PC-3 (cell line): ENCODE results near the gene POM121L2. TPM values are rescaled to one million over a fixed set of nuclear protein-coding genes. Genes with fewer than 3 reads are reported as not detected.

Source experiments
- ATAC-seq: fragments of 200-7000 bp; cut with Tn5 transposase; 2 replicates; pipeline ENCODE4 v1.9.1; 2020; ENCODE audit warnings: mild to moderate bottlenecking, moderate library complexity
- BruUV-seq: library from RNA; stranded (reverse); fragments of 400-500 nt; replicated peaks from 2 replicates; lab custom pipeline; 2021; lab: Mats Ljungman, UMichigan
- CTCF ChIA-PET: fragments of 300-600 bp; sonication (Branson Sonifier 250); formaldehyde crosslinking; loops from one replicate; lab custom pipeline; 2022; ENCODE audit warnings: antibody characterized with exemption; lab: Charles Lee
- POLR2A ChIA-PET: fragments of 300-600 bp; sonication (Branson Sonifier 250); formaldehyde crosslinking; loops from one replicate; lab custom pipeline; 2022; ENCODE audit warnings: antibody characterized with exemption; ENCODE audit not compliant: unreplicated experiment; lab: Charles Lee
- DNase-seq: peaks from one replicate; pipeline ENCODE4 v3.0.0-alpha.2; 2015
- H2AFZ ChIP-seq: fragments of 300-600 bp; sonication (generic); 2 replicates; pipeline ENCODE4 v1.6.0; 2016; ENCODE audit warnings: antibody characterized with exemption, low read length
- H3F3A ChIP-seq: fragments of 300-600 bp; sonication (generic); one replicate; pipeline ENCODE4 v1.6.0; 2017; ENCODE audit warnings: antibody characterized with exemption, low read length, control low read depth, mild to moderate bottlenecking; ENCODE audit not compliant: unreplicated experiment
- H3K27ac ChIP-seq: fragments of 300-600 bp; sonication (generic); 2 replicates; pipeline ENCODE4 v1.5.1; 2016; ENCODE audit warnings: mild to moderate bottlenecking, low read length
- H3K27me3 ChIP-seq: fragments of 300-600 bp; sonication (generic); 2 replicates; pipeline ENCODE4 v1.6.1; 2016; ENCODE audit warnings: low read length, mixed read lengths
- H3K36me3 ChIP-seq: fragments of 300-600 bp; sonication (generic); 2 replicates; pipeline ENCODE4 v1.6.1; 2016; ENCODE audit warnings: low read depth, mixed run types, low read length, mixed read lengths
- H3K4me1 ChIP-seq: fragments of 300-600 bp; sonication (generic); 2 replicates; pipeline ENCODE4 v1.5.1; 2016; ENCODE audit warnings: low read length; ENCODE audit not compliant: insufficient read depth
- H3K4me2 ChIP-seq: fragments of 300-600 bp; sonication (generic); 2 replicates; pipeline ENCODE4 v1.6.0; 2016; ENCODE audit warnings: low read length
- H3K4me3 ChIP-seq: fragments of 300-600 bp; sonication (generic); 2 replicates; pipeline ENCODE4 v1.5.1; 2016; ENCODE audit warnings: mild to moderate bottlenecking, low read length, mixed read lengths
- H3K79me2 ChIP-seq: fragments of 300-600 bp; sonication (generic); 2 replicates; pipeline ENCODE4 v1.6.1; 2017; ENCODE audit warnings: low read length, mixed read lengths
- H3K9ac ChIP-seq: fragments of 300-600 bp; sonication (generic); 2 replicates; pipeline ENCODE4 v1.6.0; 2016; ENCODE audit warnings: mild to moderate bottlenecking, low read length
- H3K9me2 ChIP-seq: fragments of 300-600 bp; sonication (generic); replicated peaks from 2 replicates; pipeline ENCODE4 v1.6.1; 2016; ENCODE audit warnings: mixed run types, low read length, mixed read lengths
- H3K9me3 ChIP-seq: fragments of 300-600 bp; sonication (generic); 2 replicates; pipeline ENCODE4 v1.6.1; 2016; ENCODE audit warnings: low read length, mixed read lengths
- H4K20me1 ChIP-seq: fragments of 300-600 bp; sonication (generic); 2 replicates; pipeline ENCODE4 v1.6.1; 2016; ENCODE audit warnings: low read length, mixed read lengths
- EZH2 ChIP-seq: fragments of 300-600 bp; sonication (generic); IDR thresholded peaks from one replicate; pipeline ENCODE4 v1.6.1; 2017; ENCODE audit warnings: antibody characterized with exemption, mild to moderate bottlenecking, low read length; ENCODE audit not compliant: unreplicated experiment
- EZH2phosphoT487 ChIP-seq: fragments of 300-600 bp; sonication (generic); IDR thresholded peaks from 2 replicates; pipeline ENCODE4 v1.6.1; 2018; ENCODE audit warnings: mild to moderate bottlenecking, antibody characterized with exemption, low read length, borderline replicate concordance
- intact Hi-C: fragments of 100-400 bp; cut with micrococcal nuclease; formaldehyde crosslinking; loops from 2 replicates; pipeline ENCODE4 v1.9.0; 2023
- total RNA-seq: library from RNA; depleted of rRNA; stranded (reverse); fragments of >200 nt; gene quantifications from 2 replicates; pipeline ENCODE4 v1.2.3, GENCODE V29; 2014
- TF ChIP-seq, protein P1 (sequence below): fragments of 300-600 bp; sonication (generic); conservative IDR thresholded peaks from 2 replicates; pipeline ENCODE4 v1.5.1; 2017; ENCODE audit warnings: antibody characterized with exemption, low read depth, mild to moderate bottlenecking, low read length

The POM121L2 gene
- total RNA-seq, 1 experiment from 2014 or later = not detected

DNA sequence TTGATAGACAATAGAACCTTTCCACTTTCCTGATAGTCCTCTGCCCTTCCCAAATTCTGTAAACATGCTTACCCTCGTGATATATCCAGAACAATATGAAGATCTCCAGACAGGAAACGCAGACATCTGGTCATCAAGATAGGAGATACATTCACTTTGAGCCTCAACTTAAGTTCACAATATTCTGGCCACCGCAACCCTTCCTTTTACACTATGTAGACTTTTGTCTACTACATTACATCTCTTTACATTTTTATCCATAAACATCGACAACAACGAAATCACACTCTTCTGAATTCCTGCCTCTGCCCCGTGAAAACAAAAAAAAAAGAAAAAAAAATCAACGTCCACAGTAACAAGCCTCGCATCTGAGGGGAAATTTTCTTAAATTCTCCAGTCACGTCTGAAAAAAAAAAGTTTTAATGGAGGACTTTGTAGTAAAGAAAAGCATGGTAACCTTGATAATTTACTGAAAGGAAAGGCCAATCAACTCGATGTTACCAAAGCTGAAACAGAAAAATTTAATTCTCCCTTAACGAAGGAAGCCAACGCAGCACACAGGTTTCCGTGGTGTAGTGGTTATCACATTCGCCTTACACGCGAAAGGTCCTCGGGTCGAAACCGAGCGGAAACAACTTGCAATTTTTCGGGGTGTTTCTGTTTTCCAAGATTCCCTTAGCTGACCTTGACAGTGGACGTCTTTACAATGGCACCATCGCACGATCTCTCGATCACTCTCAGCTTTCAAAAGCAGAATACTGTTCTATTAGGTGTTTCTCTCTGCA lies 21.8 kb downstream of the POM121L2 start:
- H3K36me3 ChIP-seq = no peaks in the 10 kb centered on the region
- ChIA-PET CTCF (no interaction called here), POLR2A (no interaction called here)
- BruUV-seq = TSS peak; percentile 49
- H3K79me2 ChIP-seq = no peaks in the 10 kb centered on the region
- ATAC-seq (no peak), DNase-seq (no peak)
- H3K27ac ChIP-seq = no peak overlapping the region
- H4K20me1 ChIP-seq = no peaks in the 10 kb centered on the region
- H3K9me3 ChIP-seq = no peaks in the 10 kb centered on the region
- H3K27me3 ChIP-seq = no peaks in the 10 kb centered on the region
- no peak for TF ChIP-seq EZH2
- TF ChIP-seq, protein P1, sequence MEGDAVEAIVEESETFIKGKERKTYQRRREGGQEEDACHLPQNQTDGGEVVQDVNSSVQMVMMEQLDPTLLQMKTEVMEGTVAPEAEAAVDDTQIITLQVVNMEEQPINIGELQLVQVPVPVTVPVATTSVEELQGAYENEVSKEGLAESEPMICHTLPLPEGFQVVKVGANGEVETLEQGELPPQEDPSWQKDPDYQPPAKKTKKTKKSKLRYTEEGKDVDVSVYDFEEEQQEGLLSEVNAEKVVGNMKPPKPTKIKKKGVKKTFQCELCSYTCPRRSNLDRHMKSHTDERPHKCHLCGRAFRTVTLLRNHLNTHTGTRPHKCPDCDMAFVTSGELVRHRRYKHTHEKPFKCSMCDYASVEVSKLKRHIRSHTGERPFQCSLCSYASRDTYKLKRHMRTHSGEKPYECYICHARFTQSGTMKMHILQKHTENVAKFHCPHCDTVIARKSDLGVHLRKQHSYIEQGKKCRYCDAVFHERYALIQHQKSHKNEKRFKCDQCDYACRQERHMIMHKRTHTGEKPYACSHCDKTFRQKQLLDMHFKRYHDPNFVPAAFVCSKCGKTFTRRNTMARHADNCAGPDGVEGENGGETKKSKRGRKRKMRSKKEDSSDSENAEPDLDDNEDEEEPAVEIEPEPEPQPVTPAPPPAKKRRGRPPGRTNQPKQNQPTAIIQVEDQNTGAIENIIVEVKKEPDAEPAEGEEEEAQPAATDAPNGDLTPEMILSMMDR = no peak
- TF ChIP-seq EZH2phosphoT487 = no peak
- no peaks in the 10 kb centered on the region for H3F3A ChIP-seq
- H3K9ac ChIP-seq = no peak overlapping the region
- intact Hi-C loops = no loop called here
- no peaks in the 10 kb centered on the region for H3K9me2 ChIP-seq
- H3K4me2 ChIP-seq = 0 out of 2 replicates have a peak overlapping the region, but pooled peaks have one; percentile 2
- H2AFZ ChIP-seq = peak overlapping the region; percentile 31; the same call in 1 of the 2 replicates
- no peak overlapping the region for H3K4me3 ChIP-seq
- H3K4me1 ChIP-seq = peaks cover 14% of the 10 kb centered on the region

DNA sequence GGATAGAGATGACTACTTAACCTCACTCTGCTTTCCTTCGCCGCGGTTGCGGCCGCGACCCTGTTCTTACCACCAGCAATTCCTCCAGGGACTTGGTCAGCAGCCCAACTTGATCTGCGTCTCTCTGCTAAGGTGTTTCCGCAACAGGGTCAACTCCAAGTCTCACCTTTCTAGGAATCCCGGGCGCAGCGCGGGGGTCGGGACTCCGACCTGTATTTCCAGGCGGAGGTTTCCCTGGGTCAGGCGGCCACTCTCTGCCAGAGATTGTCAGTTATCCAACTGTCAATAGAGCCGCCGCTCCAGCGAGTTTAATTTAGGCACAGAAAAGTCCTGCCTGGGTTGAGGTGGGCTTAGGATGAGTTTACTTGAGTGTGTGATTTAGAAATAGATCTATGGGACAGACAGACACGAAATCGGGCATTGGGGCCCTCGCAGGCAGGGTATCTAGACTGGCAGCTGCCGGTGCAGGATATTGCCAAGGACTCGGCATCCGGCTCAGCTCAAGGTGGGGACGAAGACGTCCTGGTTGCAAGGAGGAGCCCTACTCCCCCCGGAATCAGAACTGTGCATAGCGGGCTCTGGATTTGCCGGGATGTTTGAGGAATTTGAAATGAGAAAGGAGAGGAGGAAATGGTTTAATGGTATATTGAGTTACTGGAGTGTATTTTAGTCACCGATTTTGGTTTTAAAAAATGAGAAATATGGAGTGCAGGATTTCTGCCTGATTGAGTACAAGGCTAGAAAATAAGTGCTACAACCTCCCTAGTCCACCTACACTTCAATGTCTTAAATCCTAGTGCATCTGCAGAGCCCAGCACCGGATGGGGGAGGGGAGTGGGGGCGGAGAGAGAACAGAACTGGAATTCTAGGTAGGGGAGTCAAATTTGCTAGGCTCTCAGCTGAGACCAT lies 23.7 kb downstream of the POM121L2 start:
- Histone ChIP-seq H3K9ac (peak overlapping the region; percentile 20; the same call in 1 of the 2 replicates), H3K79me2 (no peaks in the 10 kb centered on the region), H3K4me1 (peaks cover 7% of the 10 kb centered on the region), H3K27ac (no peak overlapping the region), H4K20me1 (no peaks in the 10 kb centered on the region), H3K36me3 (no peaks in the 10 kb centered on the region), H3K27me3 (no peaks in the 10 kb centered on the region), H2AFZ (peak overlapping the region; percentile 87), H3K4me3 (peak overlapping the region; percentile 73), H3K4me2 (peak overlapping the region; percentile 79), H3K9me2 (no peaks in the 10 kb centered on the region), H3K9me3 (no peaks in the 10 kb centered on the region), H3F3A (no peaks in the 10 kb centered on the region)
- TF ChIP-seq, protein P1 = no peak
- TF ChIP-seq EZH2 (no peak), EZH2phosphoT487 (no peak)
- POLR2A ChIA-PET = no interaction called here
- BruUV-seq = no TSS peak
- DNase-seq = peak; percentile 33
- intact Hi-C loops = no loop called here
- CTCF ChIA-PET = no interaction called here
- peak; percentile 84 for ATAC-seq
